Immature natural killer cell (primary cell): Measurements from ENCODE around the gene FBXW9. TPM values are rescaled to one million over a fixed set of nuclear protein-coding genes. Genes with fewer than 3 reads are reported as not detected.
"Not testable (repeated sequence)": the region's sequence is repeated elsewhere in the genome, so short reads cannot be mapped to it uniquely, and the experiment has no call there.

Experiments
- DNase-seq, 3 donors: peaks; one replicate each; pipeline ENCODE4 v3.0.0; 2022; ENCODE audit warnings: mixed read lengths in 1 of 3
- H3K27ac Mint-ChIP-seq, 6 donors: one replicate each; pipeline ENCODE4 v1.8.0; 2020; ENCODE audit warnings: mixed read lengths in 6 of 6, mild to moderate bottlenecking in 5 of 6, inconsistent platforms in 4 of 6, moderate library complexity in 3 of 6
- H3K27me3 Mint-ChIP-seq, 3 donors: one replicate each; pipeline ENCODE4 v1.8.0; 2020 to 2021; ENCODE audit warnings: low read depth in 3 of 3, mild to moderate bottlenecking in 3 of 3, mixed read lengths in 3 of 3, moderate library complexity in 3 of 3, inconsistent platforms in 1 of 3
- H3K36me3 Mint-ChIP-seq, 3 donors: one replicate each; pipeline ENCODE4 v1.8.0; 2020; ENCODE audit warnings: mixed read lengths in 3 of 3, inconsistent platforms in 2 of 3, mild to moderate bottlenecking in 2 of 3
- H3K4me1 Mint-ChIP-seq, 2 donors: one replicate each; pipeline ENCODE4 v1.8.0; 2020; ENCODE audit warnings: inconsistent platforms in 2 of 2, mild to moderate bottlenecking in 2 of 2, mixed read lengths in 2 of 2, moderate library complexity in 1 of 2
- H3K4me3 Mint-ChIP-seq, 5 donors: one replicate each; pipeline ENCODE4 v1.8.0; 2020; ENCODE audit warnings: mild to moderate bottlenecking in 5 of 5, mixed read lengths in 5 of 5, inconsistent platforms in 3 of 5, moderate library complexity in 3 of 5
- H3K9me3 Mint-ChIP-seq, 6 donors: one replicate each; pipeline ENCODE4 v1.8.0; 2020; ENCODE audit warnings: mild to moderate bottlenecking in 6 of 6, mixed read lengths in 6 of 6, inconsistent platforms in 4 of 6, moderate library complexity in 3 of 6
- polyA plus RNA-seq, 3 donors: library from polyadenylated mRNA; unstranded; fragments of 300-500 nt; fragmentation: Illumina TruSeq; gene quantifications; one replicate each; pipeline ENCODE4 v1.2.3, GENCODE V29; 2021

Gene FBXW9
- polyA plus RNA-seq, 3 donors from 2014 or later, result 6.4 to 8.2 (median 8.0) TPM

GRCh38 chr19:12723381-12723640 is 26.9 kb upstream of the FBXW9 start:
- Mint-ChIP-seq H3K27ac (peak overlapping the region; percentile 92 to 95 (median 93)), H3K36me3 (peaks cover 0 to 11% (median 8%) of the 10 kb centered on the region in 3 donors), H3K4me3 (peak overlapping the region; percentile 90 to 96 (median 93)), H3K9me3 (no peaks in the 10 kb centered on the region), H3K27me3 (peaks cover 19 to 21% (median 19%) of the 10 kb centered on the region in 3 donors), H3K4me1 (peaks cover 41 to 54% of the 10 kb centered on the region in 2 donors)
- no peak for DNase-seq

- DNase-seq, result peak; percentile 93 to 94 (median 93)
- Mint-ChIP-seq H3K9me3 (no peaks in the 10 kb centered on the region), H3K27ac (peak overlapping the region; percentile 92 to 95 (median 93)), H3K4me3 (peak overlapping the region; percentile 90 to 96 (median 93)), H3K4me1 (peaks cover 41 to 54% of the 10 kb centered on the region in 2 donors), H3K27me3 (peaks cover 16 to 21% (median 19%) of the 10 kb centered on the region in 3 donors), H3K36me3 (peaks cover 0 to 8% (median 7%) of the 10 kb centered on the region in 3 donors)
Observed at GRCh38 chr19:12722566-12723380, 26.3 kb upstream of the FBXW9 start.

GRCh38 chr19:12721656-12722565 is 25.5 kb upstream of the FBXW9 start:
- Mint-ChIP-seq H3K4me3 (peak overlapping the region; percentile 92 to 96 (median 93)), H3K4me1 (peaks cover 41 to 54% of the 10 kb centered on the region in 2 donors), H3K27me3 (peaks cover 18 to 21% (median 19%) of the 10 kb centered on the region in 3 donors), H3K27ac (peak overlapping the region; percentile 79 to 95 (median 93)), H3K9me3 (no peaks in the 10 kb centered on the region), H3K36me3 (peaks cover 0 to 8% (median 6%) of the 10 kb centered on the region in 3 donors)
- DNase-seq, result peak in 2 of 3 donors; percentile 44 to 52

GRCh38 chr19:12720851-12721655 is 24.6 kb upstream of the FBXW9 start:
- Mint-ChIP-seq H3K9me3 (no peaks in the 10 kb centered on the region), H3K36me3 (peaks cover 0 to 4% (median 4%) of the 10 kb centered on the region in 3 donors), H3K27me3 (peaks cover 18 to 21% (median 19%) of the 10 kb centered on the region in 3 donors), H3K4me3 (peak overlapping the region; percentile 87 to 93 (median 88)), H3K4me1 (peaks cover 41 to 47% of the 10 kb centered on the region in 2 donors), H3K27ac (peak overlapping the region; percentile 71 to 94 (median 84))
- DNase-seq, result no peak

- peaks cover 18 to 21% (median 19%) of the 10 kb centered on the region in 3 donors for H3K27me3 Mint-ChIP-seq
- no peaks in the 10 kb centered on the region for H3K9me3 Mint-ChIP-seq
- peaks cover 0 to 4% (median 4%) of the 10 kb centered on the region in 3 donors for H3K36me3 Mint-ChIP-seq
- H3K4me1 Mint-ChIP-seq, result peaks cover 41 to 47% of the 10 kb centered on the region in 2 donors
- H3K4me3 Mint-ChIP-seq, result peak overlapping the region; percentile 63 to 92 (median 74)
- DNase-seq, result no peak
- peak overlapping the region in 4 of 6 donors; percentile 40 to 84 (median 76) for H3K27ac Mint-ChIP-seq
Observed at GRCh38 chr19:12720296-12720695, 23.9 kb upstream of the FBXW9 start.

GRCh38 chr19:12715929-12716328 is 19.5 kb upstream of the FBXW9 start:
- Mint-ChIP-seq H3K27ac (no peak overlapping the region), H3K4me1 (peaks cover 13 to 15% of the 10 kb centered on the region in 2 donors), H3K27me3 (peaks cover 2 to 4% (median 3%) of the 10 kb centered on the region in 3 donors), H3K36me3 (peaks cover 0 to 20% (median 3%) of the 10 kb centered on the region in 3 donors), H3K4me3 (no peak overlapping the region), H3K9me3 (no peaks in the 10 kb centered on the region)
- DNase-seq, result no peak

- peaks cover 0 to 25% (median 8%) of the 10 kb centered on the region in 3 donors for H3K36me3 Mint-ChIP-seq
- no peak overlapping the region for H3K27ac Mint-ChIP-seq
- H3K4me1 Mint-ChIP-seq, result peaks cover 8% of the 10 kb centered on the region in 2 donors
- DNase-seq, result no peak
- H3K4me3 Mint-ChIP-seq, result no peak overlapping the region
- H3K27me3 Mint-ChIP-seq, result peaks cover 0 to 2% (median 2%) of the 10 kb centered on the region in 3 donors
- H3K9me3 Mint-ChIP-seq, result no peaks in the 10 kb centered on the region
Observed at GRCh38 chr19:12715102-12715501, 18.7 kb upstream of the FBXW9 start.

GRCh38 chr19:12713304-12713703 is 16.9 kb upstream of the FBXW9 start:
- H3K4me3 Mint-ChIP-seq, H3K9me3 Mint-ChIP-seq, H3K27me3 Mint-ChIP-seq, H3K27ac Mint-ChIP-seq, DNase-seq, H3K4me1 Mint-ChIP-seq: not testable (repeated sequence)
- H3K36me3 Mint-ChIP-seq, result peaks cover 0 to 28% (median 8%) of the 10 kb centered on the region in 3 donors

- peak in 1 of 3 donors; percentile 43 for DNase-seq
- not testable (repeated sequence) for H3K4me3 Mint-ChIP-seq, H3K27me3 Mint-ChIP-seq, H3K27ac Mint-ChIP-seq, H3K4me1 Mint-ChIP-seq, H3K9me3 Mint-ChIP-seq
- H3K36me3 Mint-ChIP-seq, result peaks cover 0 to 28% (median 8%) of the 10 kb centered on the region in 3 donors
Observed at GRCh38 chr19:12712077-12712476, 15.6 kb upstream of the FBXW9 start.

- H3K4me3 Mint-ChIP-seq, result no peak overlapping the region
- no peaks in the 10 kb centered on the region for H3K9me3 Mint-ChIP-seq
- no peaks in the 10 kb centered on the region for H3K27me3 Mint-ChIP-seq
- H3K27ac Mint-ChIP-seq, result no peak overlapping the region
- no peak for DNase-seq
- H3K4me1 Mint-ChIP-seq, result no peaks in the 10 kb centered on the region
- H3K36me3 Mint-ChIP-seq, result peaks cover 0 to 30% (median 8%) of the 10 kb centered on the region in 3 donors
Observed at GRCh38 chr19:12711187-12711586, 14.8 kb upstream of the FBXW9 start.

- no peak for DNase-seq
- H3K4me3 Mint-ChIP-seq, result no peak overlapping the region
- H3K27ac Mint-ChIP-seq, result no peak overlapping the region
- peaks cover 0 to 32% (median 7%) of the 10 kb centered on the region in 3 donors for H3K36me3 Mint-ChIP-seq
- H3K9me3 Mint-ChIP-seq, result no peaks in the 10 kb centered on the region
- peaks cover 0 to 1% (median 0%) of the 10 kb centered on the region in 3 donors for H3K27me3 Mint-ChIP-seq
- H3K4me1 Mint-ChIP-seq, result no peaks in the 10 kb centered on the region
Observed at GRCh38 chr19:12708641-12709040, 12.2 kb upstream of the FBXW9 start.

- DNase-seq, result no peak
- Mint-ChIP-seq H3K4me1 (no peaks in the 10 kb centered on the region), H3K36me3 (peaks cover 4 to 28% (median 12%) of the 10 kb centered on the region in 3 donors), H3K4me3 (no peak overlapping the region), H3K27me3 (peaks cover 0 to 1% (median 0%) of the 10 kb centered on the region in 3 donors), H3K27ac (no peak overlapping the region), H3K9me3 (no peaks in the 10 kb centered on the region)
Observed at GRCh38 chr19:12706332-12706718, 9.9 kb upstream of the FBXW9 start.
